GM18861 (cell line): ENCODE measurements around the gene ERN1.

Experiments used
- ATAC-seq: cut with Tn5 transposase; IDR thresholded peaks from one replicate; pipeline ENCODE4 v1.9.1; 2021; ENCODE audit not compliant: unreplicated experiment

The ERN1 gene

DNA sequence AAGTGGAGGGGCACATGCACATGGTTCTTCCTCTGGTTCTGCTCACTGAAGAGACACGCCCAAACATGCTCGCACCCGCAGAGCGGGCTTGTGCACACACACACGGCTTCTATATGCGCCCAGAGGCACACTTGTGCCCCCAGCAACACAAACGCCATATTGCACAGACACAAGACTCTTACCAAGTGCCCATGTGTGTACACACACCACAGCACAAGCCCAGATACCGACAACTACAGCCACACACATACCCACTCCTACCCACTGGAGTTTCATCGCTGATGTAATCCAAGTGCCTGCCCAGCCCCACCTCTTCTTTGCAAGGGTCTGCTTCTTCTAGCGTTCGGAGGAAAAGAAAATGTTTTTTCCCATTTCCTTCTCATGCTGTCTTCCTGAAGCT lies 138.3 kb downstream of the ERN1 start:
- ATAC-seq = no peak

DNA sequence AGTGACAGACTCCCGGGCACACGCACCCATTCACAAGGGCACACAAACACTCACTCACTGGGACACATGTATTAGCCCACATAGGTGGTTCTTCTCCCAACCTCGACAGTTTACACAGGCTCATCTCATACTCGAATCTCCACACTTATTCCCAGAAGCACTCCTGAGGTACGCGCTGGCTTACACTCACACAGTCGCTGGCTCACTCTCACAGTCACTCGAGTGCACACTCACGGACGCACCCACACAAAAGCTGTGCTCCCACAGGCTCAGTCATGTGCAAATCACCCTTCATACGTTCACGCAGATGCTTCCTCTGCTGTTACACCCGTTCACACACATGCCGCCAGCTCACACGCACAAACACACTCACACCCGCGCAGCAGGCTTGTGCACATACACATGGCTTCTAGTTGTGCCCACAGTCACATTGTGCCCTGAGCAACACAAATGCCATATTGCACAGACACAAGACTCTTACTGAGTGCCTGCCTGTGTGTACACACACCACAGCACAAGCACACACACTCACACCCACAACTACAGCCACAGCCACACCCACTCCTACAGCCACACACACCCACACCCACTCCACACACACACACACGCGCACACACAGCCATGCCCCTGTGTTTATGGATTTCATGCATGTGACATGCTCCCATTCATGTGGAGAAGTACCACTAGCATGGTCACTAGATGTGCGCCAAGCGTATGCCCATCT lies 140.2 kb downstream of the ERN1 start:
- no peak for ATAC-seq
